Endodermal cell (in vitro differentiated cells): Measurements from ENCODE around the gene LYZL4. TPM values are rescaled to one million over a fixed set of nuclear protein-coding genes. Genes with fewer than 3 reads are reported as not detected.

Experiments
- DNase-seq: peaks from one replicate; pipeline ENCODE4 v3.0.0-alpha.2; 2017
- H3K27ac ChIP-seq: 2 replicates; pipeline ENCODE4 v1.5.1; 2013; ENCODE audit warnings: mild to moderate bottlenecking, low read depth, low read length, moderate library complexity
- H3K27me3 ChIP-seq: 2 replicates; pipeline ENCODE4 v1.6.1; 2013; ENCODE audit warnings: mild to moderate bottlenecking, low read length, moderate library complexity; ENCODE audit not compliant: insufficient read depth, control insufficient read depth, poor library complexity, severe bottlenecking
- H3K36me3 ChIP-seq: 2 replicates; pipeline ENCODE4 v1.7.0; 2013; ENCODE audit warnings: mild to moderate bottlenecking, low read length, moderate library complexity; ENCODE audit not compliant: control insufficient read depth, insufficient read depth
- H3K4me1 ChIP-seq: one replicate; pipeline ENCODE4 v1.7.0; 2013; ENCODE audit warnings: low read length; ENCODE audit not compliant: control insufficient read depth, insufficient read depth
- H3K4me3 ChIP-seq: 2 replicates; pipeline ENCODE4 v1.5.1; 2013; ENCODE audit warnings: mild to moderate bottlenecking, low read length, moderate library complexity
- H3K9ac ChIP-seq: 2 replicates; pipeline ENCODE4 v1.6.1; 2013; ENCODE audit warnings: mild to moderate bottlenecking, low read length, moderate library complexity; ENCODE audit not compliant: poor library complexity, severe bottlenecking; ENCODE audit errors: extremely low read depth
- H3K9me3 ChIP-seq: 2 replicates; pipeline ENCODE4 v1.6.1; 2013; ENCODE audit warnings: mild to moderate bottlenecking, low read length, moderate library complexity; ENCODE audit not compliant: control insufficient read depth
- H3K27ac Mint-ChIP-seq: 2 replicates; pipeline ENCODE4 v1.8.0; 2020; ENCODE audit warnings: mixed read lengths
- H3K27me3 Mint-ChIP-seq: 2 replicates; pipeline ENCODE4 v1.8.0; 2021; ENCODE audit warnings: mild to moderate bottlenecking, mixed read lengths; ENCODE audit not compliant: insufficient read depth
- H3K36me3 Mint-ChIP-seq: 2 replicates; pipeline ENCODE4 v1.8.0; 2020; ENCODE audit warnings: low read depth, mixed read lengths
- H3K4me1 Mint-ChIP-seq: 2 replicates; pipeline ENCODE4 v1.8.0; 2020; ENCODE audit warnings: mixed read lengths
- H3K4me3 Mint-ChIP-seq: 2 replicates; pipeline ENCODE4 v1.8.0; 2020; ENCODE audit warnings: mild to moderate bottlenecking, moderate library complexity, mixed read lengths
- H3K9me3 Mint-ChIP-seq: 2 replicates; pipeline ENCODE4 v1.8.0; 2020; ENCODE audit warnings: mild to moderate bottlenecking, mixed read lengths
- WGBS, 2 experiments: methylation state at CpG; one replicate each; pipeline versions ENCODE4 v1.1.5 to v1.1.7; 2013; ENCODE audit warnings: missing lambda C conversion rate in 2 of 2, mixed read lengths in 1 of 2; ENCODE audit not compliant: insufficient coverage in 1 of 2, insufficient read length in 1 of 2; 5-methylcytosine and 5-hydroxymethylcytosine counted together
- long read RNA-seq, 4 experiments: library from polyadenylated mRNA in 2 of 4; library from RNA in 1 of 4; library from capped mRNA in 1 of 4; stranded (forward) in 3 of 4; unstranded in 1 of 4; transcript quantifications; one replicate each; pipeline ENCODE4 v2.0.0, GENCODE V29; 2020 to 2021; ENCODE audit warnings: inconsistent platforms in 1 of 4
- polyA plus RNA-seq, 2 experiments: library from polyadenylated mRNA; stranded (reverse); fragments of 50-300 nt; gene quantifications; one replicate each; pipeline ENCODE4 v1.2.3, GENCODE V29; 2013
- total RNA-seq, 2 donors: library from RNA; stranded (reverse); fragmentation: NEBNext Ultra II Directional in 1 of 2; extraction: Animal tissue kit (Norgen Biotek cat#: 25700) in 1 of 2; gene quantifications; 2 replicates in 1 of 2; 3 replicates in 1 of 2; pipeline ENCODE4 v1.2.1, GENCODE V29; 2021
- TF ChIP-seq, protein P1 (sequence below): fragments of 200-600 bp; sonication (generic); conservative IDR thresholded peaks from 2 replicates; pipeline ENCODE4 v1.5.0; 2021; ENCODE audit warnings: antibody characterized with exemption, mild to moderate bottlenecking

The LYZL4 gene, protein sequence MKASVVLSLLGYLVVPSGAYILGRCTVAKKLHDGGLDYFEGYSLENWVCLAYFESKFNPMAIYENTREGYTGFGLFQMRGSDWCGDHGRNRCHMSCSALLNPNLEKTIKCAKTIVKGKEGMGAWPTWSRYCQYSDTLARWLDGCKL
- total RNA-seq, result not detected
- not detected for polyA plus RNA-seq (2013, experiment 1 of 2)
- not detected for polyA plus RNA-seq (2013, experiment 2 of 2)
- long read RNA-seq, experiment 1, result 0 reads
- long read RNA-seq, experiment 2, result 0 reads
- long read RNA-seq, experiment 3, result 0 reads
- long read RNA-seq, experiment 4, result 0 reads

- TF ChIP-seq, protein P1, sequence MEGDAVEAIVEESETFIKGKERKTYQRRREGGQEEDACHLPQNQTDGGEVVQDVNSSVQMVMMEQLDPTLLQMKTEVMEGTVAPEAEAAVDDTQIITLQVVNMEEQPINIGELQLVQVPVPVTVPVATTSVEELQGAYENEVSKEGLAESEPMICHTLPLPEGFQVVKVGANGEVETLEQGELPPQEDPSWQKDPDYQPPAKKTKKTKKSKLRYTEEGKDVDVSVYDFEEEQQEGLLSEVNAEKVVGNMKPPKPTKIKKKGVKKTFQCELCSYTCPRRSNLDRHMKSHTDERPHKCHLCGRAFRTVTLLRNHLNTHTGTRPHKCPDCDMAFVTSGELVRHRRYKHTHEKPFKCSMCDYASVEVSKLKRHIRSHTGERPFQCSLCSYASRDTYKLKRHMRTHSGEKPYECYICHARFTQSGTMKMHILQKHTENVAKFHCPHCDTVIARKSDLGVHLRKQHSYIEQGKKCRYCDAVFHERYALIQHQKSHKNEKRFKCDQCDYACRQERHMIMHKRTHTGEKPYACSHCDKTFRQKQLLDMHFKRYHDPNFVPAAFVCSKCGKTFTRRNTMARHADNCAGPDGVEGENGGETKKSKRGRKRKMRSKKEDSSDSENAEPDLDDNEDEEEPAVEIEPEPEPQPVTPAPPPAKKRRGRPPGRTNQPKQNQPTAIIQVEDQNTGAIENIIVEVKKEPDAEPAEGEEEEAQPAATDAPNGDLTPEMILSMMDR, result no peak
- Mint-ChIP-seq H3K27ac (no peak within 1 kb of the TSS), H3K4me3 (no peak within 1 kb of the TSS), H3K9me3 (no peaks in the 10 kb centered on the region), H3K36me3 (no peaks in the 10 kb centered on the region), H3K27me3 (peaks cover 3% of the 10 kb centered on the region), H3K4me1 (no peaks in the 10 kb centered on the region)
- Histone ChIP-seq H3K4me1 (no peaks in the 10 kb centered on the region), H3K4me3 (no peak within 1 kb of the TSS), H3K9ac (no peak within 1 kb of the TSS), H3K9me3 (no peaks in the 10 kb centered on the region), H3K27ac (no peak within 1 kb of the TSS), H3K36me3 (no peaks in the 10 kb centered on the region), H3K27me3 (no peaks in the 10 kb centered on the region)
- WGBS, 2 experiments, result 81 to 83% methylated on average over 4 to 5 of the region's 5 CpGs
- DNase-seq, result no peak
Measured at GRCh38 chr3:42410370-42411131, at the start of gene LYZL4. Gene LYZL4 (minus strand): TSS chr3:42410610. CDS start chr3:42407251, 3,359 bp downstream.

DNA sequence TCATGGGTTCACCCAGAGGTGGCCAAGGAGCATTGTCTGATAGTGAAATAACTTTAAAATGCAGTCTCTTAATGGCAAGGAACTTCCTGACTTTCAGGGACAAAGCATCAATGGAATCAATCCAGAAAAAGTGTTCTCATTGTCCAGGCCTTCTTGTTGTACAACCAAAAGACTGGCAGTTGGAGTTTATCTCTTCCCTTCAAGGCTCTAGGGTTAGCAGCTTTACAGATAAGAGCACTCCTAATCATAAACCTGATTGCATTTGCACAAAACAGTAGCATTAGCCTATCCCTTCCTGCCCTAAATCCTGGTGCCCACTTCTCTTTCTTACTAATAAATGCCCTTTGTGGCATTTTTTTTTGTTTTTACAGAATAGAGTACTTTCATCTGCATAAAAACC lies 48.7 kb upstream of the LYZL4 start:
- no peaks in the 10 kb centered on the region for H3K36me3 Mint-ChIP-seq
- H3K36me3 ChIP-seq, result no peaks in the 10 kb centered on the region
- H3K27me3 ChIP-seq, result no peaks in the 10 kb centered on the region
- H3K9me3 Mint-ChIP-seq, result no peaks in the 10 kb centered on the region
- TF ChIP-seq, protein P1, result no peak
- no peak overlapping the region for H3K27ac ChIP-seq
- H3K9me3 ChIP-seq, result peaks cover 2% of the 10 kb centered on the region
- H3K27me3 Mint-ChIP-seq, result peaks cover 3% of the 10 kb centered on the region
- no peak overlapping the region for H3K9ac ChIP-seq
- H3K4me1 ChIP-seq, result no peaks in the 10 kb centered on the region
- H3K27ac Mint-ChIP-seq, result no peak overlapping the region
- no peak for DNase-seq
- H3K4me1 Mint-ChIP-seq, result no peaks in the 10 kb centered on the region
- H3K4me3 Mint-ChIP-seq, result no peak overlapping the region
- no peak overlapping the region for H3K4me3 ChIP-seq

DNA sequence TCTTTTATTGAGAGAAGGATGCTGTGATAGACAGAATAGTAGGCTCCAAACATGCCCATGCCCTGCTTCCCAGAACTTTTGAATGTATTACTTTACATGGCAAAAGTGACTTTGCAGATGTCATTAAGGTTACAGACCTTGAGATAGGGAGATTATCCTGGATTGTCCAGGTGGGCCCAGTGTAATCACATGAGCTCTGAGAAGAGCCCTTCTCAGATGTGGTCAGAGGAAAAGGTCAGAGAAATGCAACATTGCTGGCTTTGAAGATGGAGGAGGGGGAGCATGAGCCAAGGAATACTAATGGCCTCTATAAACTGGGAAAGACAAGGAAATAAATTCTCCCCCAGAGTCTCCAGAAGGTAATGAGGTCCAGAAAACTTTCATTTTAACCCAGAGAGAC lies 45.8 kb upstream of the LYZL4 start:
- Mint-ChIP-seq H3K27me3 (peaks cover 2% of the 10 kb centered on the region), H3K27ac (no peak overlapping the region), H3K9me3 (no peaks in the 10 kb centered on the region), H3K4me1 (no peaks in the 10 kb centered on the region), H3K4me3 (no peak overlapping the region), H3K36me3 (no peaks in the 10 kb centered on the region)
- Histone ChIP-seq H3K27ac (no peak overlapping the region), H3K9ac (no peak overlapping the region), H3K4me1 (no peaks in the 10 kb centered on the region), H3K9me3 (peaks cover 9% of the 10 kb centered on the region), H3K27me3 (no peaks in the 10 kb centered on the region), H3K36me3 (peaks cover 4% of the 10 kb centered on the region), H3K4me3 (no peak overlapping the region)
- TF ChIP-seq, protein P1, result no peak
- no peak for DNase-seq
